Psoas muscle (tissue), 8 donors: ENCODE results near the gene FRAS1. TPM values are rescaled to one million over a fixed set of nuclear protein-coding genes. Genes with fewer than 3 reads are reported as not detected.
A peak's percentile ranks its signal among the peaks of the same experiment; 100 is the strongest.
"Not testable (repeated sequence)": the region's sequence is repeated elsewhere in the genome, so short reads cannot be mapped to it uniquely, and the experiment has no call there.

Source experiments
- ATAC-seq, 4 donors: fragments of 200-7000 bp; cut with Tn5 transposase; one replicate each; pipeline ENCODE4 v1.9.1; 2020; ENCODE audit warnings: moderate library complexity in 3 of 4, mild to moderate bottlenecking in 2 of 4
- DNase-seq, 2 donors: peaks; one replicate each; pipeline ENCODE4 v3.0.0-alpha.2; 2020
- H3K27ac ChIP-seq: fragments of 200-600 bp; one replicate; pipeline ENCODE4 v1.8.0; 2022
- H3K27me3 ChIP-seq, 3 donors: fragments of 200-600 bp in 1 of 3; one replicate each; pipeline versions ENCODE4 v1.6.1 to v1.8.0; 2013 to 2022; ENCODE audit warnings: low read length in 2 of 3, mild to moderate bottlenecking in 2 of 3, moderate library complexity in 1 of 3; ENCODE audit not compliant: insufficient read depth in 3 of 3
- H3K36me3 ChIP-seq, 2 donors: fragments of 200-600 bp in 1 of 2; one replicate each; pipeline versions ENCODE4 v1.6.1 to v1.8.0; 2013 to 2022; ENCODE audit warnings: low read depth in 1 of 2, mild to moderate bottlenecking in 1 of 2, moderate library complexity in 1 of 2; ENCODE audit not compliant: insufficient read depth in 1 of 2
- H3K4me1 ChIP-seq: fragments of 200-600 bp; one replicate; pipeline ENCODE4 v1.8.0; 2022
- H3K4me3 ChIP-seq: fragments of 200-600 bp; one replicate; pipeline ENCODE4 v1.8.0; 2022; ENCODE audit warnings: mild to moderate bottlenecking
- H3K9me3 ChIP-seq: fragments of 200-600 bp; one replicate; pipeline ENCODE4 v1.8.0; 2022
- CTCF ChIP-seq: fragments of 200-600 bp; IDR thresholded peaks from one replicate; pipeline ENCODE4 v1.8.0; 2022; ENCODE audit warnings: antibody characterized with exemption
- WGBS, 3 donors: extraction: QIAGEN DNeasy Blood & Tissue Kit; methylation state at CpG; one replicate each; pipeline versions ENCODE4 v1.1.6 to v1.1.7; 2013; 5-methylcytosine and 5-hydroxymethylcytosine counted together
- intact Hi-C, 2 donors: fragments of 100-400 bp; cut with DNase I; formaldehyde crosslinking; loops; one replicate each; pipeline versions ENCODE4 v1.11.0 to v1.14.2; 2022
- polyA plus RNA-seq, 3 donors: library from polyadenylated mRNA; stranded (reverse); fragments of 200-250 nt; gene quantifications; one replicate each; pipeline ENCODE4 v1.2.3, GENCODE V29; 2013
- total RNA-seq, 4 donors: library from RNA; stranded (reverse); fragmentation: NEBNext Ultra II Directional in 2 of 4; extraction: Animal tissue kit (Norgen Biotek cat#: 25700) in 2 of 4; gene quantifications; one replicate each; pipeline versions ENCODE4 v1.2.1 to v1.2.4, GENCODE V29; 2021 to 2023
- donor health status: healthy with polysubstance abuse.
- donor health status: DM: no; HTN: no; CAD: no; lungs with moderate emphysema.
- donor health status: Bipolar disorder and iron deficiency.
- donor health status: healthy.
- donor health status: DM: yes; HTN: yes; CAD: no.
- donor health status: DM: no; HTN: no; CAD: no.
- donor health status: DM: no; HTN: no; CAD: no.
- donor health status: DM: yes; HTN: yes; CAD: no.

FRAS1 gene
- total and polyA plus RNA-seq, 7 donors: 0.08 to 3.0 (median 0.42) TPM

GRCh38 chr4:78268597-78268996, 211.5 kb downstream of the FRAS1 start:
- intact Hi-C loops: loop anchor here in 1 of 2 donors (10.0 kb wide), 1 partner anchor 194 kb away; no protein-coding TSS in a partner anchor
- 17 to 37% (median 35%) methylated on average over 2 of the region's 2 CpGs for WGBS, 3 donors
- Histone ChIP-seq H3K36me3 (no peaks in the 10 kb centered on the region), H3K4me3 (no peak overlapping the region), H3K9me3 (peaks cover 7% of the 10 kb centered on the region), H3K27me3 (no peaks in the 10 kb centered on the region), H3K4me1 (peaks cover 6% of the 10 kb centered on the region), H3K27ac (no peak overlapping the region)
- no peak for TF ChIP-seq CTCF
- no peak for DNase-seq
- peak in 1 of 4 donors; percentile 41 for ATAC-seq

DNA sequence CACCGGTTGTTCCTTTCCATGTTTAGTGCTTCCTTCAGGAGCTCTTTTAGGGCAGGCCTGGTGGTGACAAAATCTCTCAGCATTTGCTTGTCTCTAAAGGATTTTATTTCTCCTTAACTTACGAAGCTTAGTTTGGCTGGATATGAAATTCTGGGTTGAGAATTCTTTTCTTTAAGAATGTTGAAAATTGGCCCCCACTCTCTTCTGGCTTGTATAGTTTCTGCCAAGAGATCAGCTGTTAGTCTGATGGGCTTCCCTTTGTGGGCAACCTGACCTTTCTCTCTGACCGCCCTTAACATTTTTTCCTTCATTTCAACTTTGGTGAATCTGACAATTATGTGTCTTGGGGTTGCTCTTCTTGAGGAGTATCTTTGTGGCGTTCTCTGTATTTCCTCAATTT, 218.3 kb downstream of the FRAS1 start:
- intact Hi-C loops, H3K36me3 ChIP-seq, ATAC-seq, H3K4me3 ChIP-seq, H3K9me3 ChIP-seq, DNase-seq, H3K27me3 ChIP-seq, H3K4me1 ChIP-seq, H3K27ac ChIP-seq: not testable (repeated sequence)
- WGBS, 3 donors: 68 to 100% (median 97%) methylated on average over 4 of the region's 4 CpGs

GRCh38 chr4:78286281-78286680, 229.2 kb downstream of the FRAS1 start:
- intact Hi-C loops: no loop called here
- 92 to 97% (median 94%) methylated on average over 5 of the region's 5 CpGs for WGBS, 3 donors
- Histone ChIP-seq H3K4me3 (no peak overlapping the region), H3K4me1 (no peaks in the 10 kb centered on the region), H3K36me3 (peaks cover 0 to 3% of the 10 kb centered on the region in 2 donors), H3K9me3 (no peaks in the 10 kb centered on the region), H3K27ac (no peak overlapping the region), H3K27me3 (no peaks in the 10 kb centered on the region)
- DNase-seq (no peak), ATAC-seq (no peak)
- no peak for TF ChIP-seq CTCF

GRCh38 chr4:78288327-78288726, 231.2 kb downstream of the FRAS1 start:
- H3K9me3 ChIP-seq: no peaks in the 10 kb centered on the region
- H3K36me3 ChIP-seq: no peaks in the 10 kb centered on the region
- H3K27me3 ChIP-seq: no peaks in the 10 kb centered on the region
- TF ChIP-seq CTCF: no peak
- H3K4me1 ChIP-seq: peaks cover under 1% of the 10 kb centered on the region
- DNase-seq: no peak
- intact Hi-C loops: no loop called here
- no peak for ATAC-seq
- no peak overlapping the region for H3K27ac ChIP-seq
- no peak overlapping the region for H3K4me3 ChIP-seq
- WGBS, 3 donors: 50 to 69% (median 58%) methylated on average over 2 of the region's 2 CpGs

DNA sequence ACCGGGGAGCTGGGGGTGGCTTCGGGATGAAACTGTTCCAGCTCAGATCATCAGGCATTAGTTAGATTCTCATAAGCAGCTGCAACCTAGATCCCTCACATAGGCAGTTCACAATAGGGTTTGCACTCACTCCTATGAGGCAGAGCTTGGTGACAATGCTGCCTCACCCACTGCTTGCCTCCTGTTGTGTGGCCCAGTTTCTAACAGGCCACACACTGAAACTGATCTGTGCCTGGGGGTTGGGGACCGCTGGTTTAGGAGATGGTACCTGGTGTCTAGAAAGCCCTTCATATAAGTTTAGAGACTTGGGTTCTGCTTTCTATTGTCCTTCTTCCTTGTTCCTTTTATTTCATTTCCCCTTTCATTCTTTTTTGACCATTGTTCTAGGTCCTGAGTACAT, 234.2 kb downstream of the FRAS1 start:
- Histone ChIP-seq H3K4me3 (no peak overlapping the region), H3K27ac (no peak overlapping the region), H3K27me3 (no peaks in the 10 kb centered on the region), H3K36me3 (no peaks in the 10 kb centered on the region), H3K4me1 (peaks cover 6% of the 10 kb centered on the region), H3K9me3 (no peaks in the 10 kb centered on the region)
- no peak for TF ChIP-seq CTCF
- WGBS, 3 donors: 36 to 56% (median 55%) methylated on average over 3 of the region's 3 CpGs
- intact Hi-C loops: no loop called here
- no peak for DNase-seq
- ATAC-seq: peak in 1 of 4 donors; percentile 68
